CD4-positive, alpha-beta T cell (primary cell): ENCODE results near the gene MRPL32. TPM values are rescaled to one million over a fixed set of nuclear protein-coding genes. Genes with fewer than 3 reads are reported as not detected.

Experiments
- ATAC-seq: fragments of 200-7000 bp; cut with Tn5 transposase; one replicate; pipeline ENCODE4 v1.10.0; 2022; ENCODE audit warnings: mild to moderate bottlenecking; ENCODE audit not compliant: poor library complexity
- CTCF ChIA-PET: fragments of 350-600 bp; sonication (Branson Sonifier 250); formaldehyde crosslinking; loops from one replicate; lab custom pipeline; 2021; ENCODE audit warnings: antibody characterized with exemption, inconsistent platforms; lab: Charles Lee
- POLR2A ChIA-PET: fragments of 350-600 bp; sonication (Branson Sonifier 250); formaldehyde crosslinking; loops from one replicate; lab custom pipeline; 2021; ENCODE audit warnings: antibody characterized with exemption, inconsistent platforms; lab: Charles Lee
- DNase-seq, 14 experiments: peaks; one replicate each; pipeline ENCODE4 v3.0.0-alpha.2; 2013 to 2020; ENCODE audit warnings: mixed read lengths in 2 of 14
- H3K27ac ChIP-seq, 2 donors: one replicate each; pipeline versions ENCODE4 v1.5.1 to v1.7.0; 2013; ENCODE audit warnings: low read length in 2 of 2, low read depth in 1 of 2, mild to moderate bottlenecking in 1 of 2
- H3K27me3 ChIP-seq, 2 experiments: 1 replicate in 1 of 2; 2 replicates in 1 of 2; pipeline versions ENCODE4 v1.6.1 to v1.7.0; 2013; ENCODE audit warnings: low read length in 2 of 2, control low read depth in 1 of 2, mild to moderate bottlenecking in 1 of 2, moderate library complexity in 1 of 2; ENCODE audit not compliant: insufficient read depth in 2 of 2, control insufficient read depth in 1 of 2
- H3K36me3 ChIP-seq: one replicate; pipeline ENCODE4 v1.6.1; 2013; ENCODE audit warnings: low read length, control low read depth; ENCODE audit not compliant: insufficient read depth
- H3K4me1 ChIP-seq: one replicate; pipeline ENCODE4 v1.6.1; 2013; ENCODE audit warnings: low read length, control low read depth; ENCODE audit not compliant: insufficient read depth
- H3K4me3 ChIP-seq: one replicate; pipeline ENCODE4 v1.5.1; 2013; ENCODE audit warnings: mild to moderate bottlenecking, low read length, moderate library complexity
- H3K9me3 ChIP-seq, 2 experiments: 1 replicate in 1 of 2; 2 replicates in 1 of 2; pipeline versions ENCODE4 v1.6.1 to v1.7.0; 2013; ENCODE audit warnings: low read length in 2 of 2, mild to moderate bottlenecking in 2 of 2, control low read depth in 1 of 2, moderate library complexity in 1 of 2; ENCODE audit not compliant: control insufficient read depth in 1 of 2, insufficient read depth in 1 of 2
- H3K27ac Mint-ChIP-seq: one replicate; pipeline ENCODE4 v1.8.0; 2020; ENCODE audit warnings: mixed read lengths
- H3K27me3 Mint-ChIP-seq: one replicate; pipeline ENCODE4 v1.8.0; 2021; ENCODE audit warnings: mixed read lengths
- H3K36me3 Mint-ChIP-seq: one replicate; pipeline ENCODE4 v1.8.0; 2021; ENCODE audit warnings: low read depth, mixed read lengths
- H3K4me1 Mint-ChIP-seq: one replicate; pipeline ENCODE4 v1.8.0; 2021; ENCODE audit warnings: low read depth, mixed read lengths
- H3K4me3 Mint-ChIP-seq: one replicate; pipeline ENCODE4 v1.8.0; 2020; ENCODE audit warnings: mild to moderate bottlenecking, mixed read lengths
- H3K9me3 Mint-ChIP-seq: one replicate; pipeline ENCODE4 v1.8.0; 2020; ENCODE audit warnings: mixed read lengths
- intact Hi-C, 2 experiments: fragments of 100-400 bp; cut with DNase I in 1 of 2; cut with micrococcal nuclease in 1 of 2; formaldehyde crosslinking; loops; one replicate each; pipeline versions ENCODE4 v1.15.1 to v1.9.0; 2023 to 2025; cut with DNase I, micrococcal nuclease
- total RNA-seq, 174 experiments: library from RNA in 2 of 174; stranded (reverse) in 2 of 174; gene quantifications; one replicate each; pipeline ENCODE4 v1.2.3 and lab custom pipeline; 2021 to 2026
- TF ChIP-seq, protein P1 (sequence below): fragments of 200-600 bp; IDR thresholded peaks from one replicate; pipeline ENCODE4 v1.8.0; 2022; ENCODE audit warnings: antibody characterized with exemption, mild to moderate bottlenecking

MRPL32 gene
- total RNA-seq, 2 experiments from 2014 or later = 57.1 to 60.7 TPM

DNA sequence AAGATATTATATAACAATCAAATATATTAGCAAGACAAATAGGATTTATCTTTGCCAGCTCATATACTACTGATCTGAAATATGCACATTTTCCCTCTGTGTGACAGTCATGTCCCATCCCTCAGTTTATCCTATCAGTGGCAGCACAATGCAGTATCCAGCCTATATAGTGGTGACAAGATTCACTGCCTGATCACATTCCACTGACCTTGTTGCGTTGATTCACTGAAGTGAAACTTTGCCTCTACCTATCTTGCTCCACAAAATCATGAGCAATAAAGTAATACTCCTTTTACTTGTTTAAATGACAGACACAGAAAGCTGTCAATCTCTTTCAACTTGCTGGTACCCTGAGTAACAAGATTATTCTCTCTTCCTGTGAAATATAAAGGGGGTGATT, 6.5 kb upstream of the MRPL32 start:
- Histone ChIP-seq H3K9me3 (no peaks in the 10 kb centered on the region), H3K4me3 (no peak overlapping the region), H3K27me3 (no peaks in the 10 kb centered on the region), H3K27ac (no peak overlapping the region), H3K4me1 (peaks cover 11% of the 10 kb centered on the region), H3K36me3 (peaks cover 69% of the 10 kb centered on the region)
- DNase-seq (no peak), ATAC-seq (no peak)
- TF ChIP-seq, protein P1, sequence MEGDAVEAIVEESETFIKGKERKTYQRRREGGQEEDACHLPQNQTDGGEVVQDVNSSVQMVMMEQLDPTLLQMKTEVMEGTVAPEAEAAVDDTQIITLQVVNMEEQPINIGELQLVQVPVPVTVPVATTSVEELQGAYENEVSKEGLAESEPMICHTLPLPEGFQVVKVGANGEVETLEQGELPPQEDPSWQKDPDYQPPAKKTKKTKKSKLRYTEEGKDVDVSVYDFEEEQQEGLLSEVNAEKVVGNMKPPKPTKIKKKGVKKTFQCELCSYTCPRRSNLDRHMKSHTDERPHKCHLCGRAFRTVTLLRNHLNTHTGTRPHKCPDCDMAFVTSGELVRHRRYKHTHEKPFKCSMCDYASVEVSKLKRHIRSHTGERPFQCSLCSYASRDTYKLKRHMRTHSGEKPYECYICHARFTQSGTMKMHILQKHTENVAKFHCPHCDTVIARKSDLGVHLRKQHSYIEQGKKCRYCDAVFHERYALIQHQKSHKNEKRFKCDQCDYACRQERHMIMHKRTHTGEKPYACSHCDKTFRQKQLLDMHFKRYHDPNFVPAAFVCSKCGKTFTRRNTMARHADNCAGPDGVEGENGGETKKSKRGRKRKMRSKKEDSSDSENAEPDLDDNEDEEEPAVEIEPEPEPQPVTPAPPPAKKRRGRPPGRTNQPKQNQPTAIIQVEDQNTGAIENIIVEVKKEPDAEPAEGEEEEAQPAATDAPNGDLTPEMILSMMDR = no peak
- H3K4me3 Mint-ChIP-seq = no peak overlapping the region
- ChIA-PET POLR2A (no interaction called here), CTCF (no interaction called here)
- H3K36me3 Mint-ChIP-seq = peaks cover 80% of the 10 kb centered on the region
- peaks cover 39% of the 10 kb centered on the region for H3K4me1 Mint-ChIP-seq
- H3K27ac Mint-ChIP-seq = no peak overlapping the region
- no peaks in the 10 kb centered on the region for H3K27me3 Mint-ChIP-seq
- H3K9me3 Mint-ChIP-seq = no peaks in the 10 kb centered on the region
- intact Hi-C loops = no loop called here

DNA sequence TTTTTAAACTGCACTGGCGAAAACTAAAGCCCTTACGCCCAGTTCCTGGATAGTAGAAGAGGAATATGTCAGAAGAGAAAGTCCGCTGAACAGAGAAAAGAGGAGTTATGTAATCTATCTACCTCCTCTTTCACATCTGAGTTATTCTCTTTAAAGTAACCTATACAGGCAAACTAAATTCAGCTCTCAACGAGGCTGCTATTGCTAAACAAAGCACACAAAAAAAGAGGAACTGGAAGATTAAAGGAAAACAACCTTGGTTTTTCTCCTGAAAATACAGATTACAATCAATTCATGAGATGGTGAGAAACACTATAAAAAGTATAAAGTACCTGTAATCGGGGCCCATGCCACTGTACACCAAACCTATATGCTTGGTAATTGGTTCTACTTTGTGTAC, 6.0 kb upstream of the MRPL32 start:
- intact Hi-C loops = no loop called here
- no peaks in the 10 kb centered on the region for H3K27me3 ChIP-seq
- H3K9me3 ChIP-seq = no peaks in the 10 kb centered on the region
- H3K36me3 Mint-ChIP-seq = peaks cover 75% of the 10 kb centered on the region
- H3K9me3 Mint-ChIP-seq = no peaks in the 10 kb centered on the region
- H3K27ac Mint-ChIP-seq = no peak overlapping the region
- CTCF ChIA-PET = no interaction called here
- peaks cover 12% of the 10 kb centered on the region for H3K4me1 ChIP-seq
- DNase-seq (no peak), ATAC-seq (no peak)
- no peak overlapping the region for H3K27ac ChIP-seq
- TF ChIP-seq, protein P1 = no peak
- H3K4me1 Mint-ChIP-seq = peaks cover 45% of the 10 kb centered on the region
- no peaks in the 10 kb centered on the region for H3K27me3 Mint-ChIP-seq
- no peak overlapping the region for H3K4me3 Mint-ChIP-seq
- H3K36me3 ChIP-seq = peaks cover 63% of the 10 kb centered on the region
- H3K4me3 ChIP-seq = no peak overlapping the region
- POLR2A ChIA-PET = no interaction called here

DNA sequence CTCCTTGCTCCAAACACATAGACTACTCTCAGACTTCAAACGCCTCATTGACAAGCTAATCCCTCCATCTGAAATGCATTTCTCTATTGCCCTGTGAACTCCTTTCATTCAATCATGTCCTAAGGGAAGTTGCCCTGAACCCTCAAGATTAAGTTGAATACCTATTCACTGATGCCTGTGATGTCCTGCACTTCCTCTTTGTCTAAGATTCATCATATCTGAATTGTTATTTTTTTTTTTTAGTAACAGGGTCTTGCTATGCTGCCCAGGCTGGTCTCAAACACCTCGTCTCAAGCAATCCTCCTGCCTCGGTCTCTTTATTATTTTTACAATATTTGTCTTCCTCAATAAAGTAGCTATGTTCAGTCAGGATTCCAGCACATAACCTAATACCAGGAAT, 3.4 kb upstream of the MRPL32 start:
- Histone ChIP-seq H3K36me3 (peaks cover 38% of the 10 kb centered on the region), H3K9me3 (no peaks in the 10 kb centered on the region), H3K27ac (no peak overlapping the region), H3K27me3 (no peaks in the 10 kb centered on the region), H3K4me1 (peaks cover 24% of the 10 kb centered on the region), H3K4me3 (no peak overlapping the region)
- H3K27me3 Mint-ChIP-seq = no peaks in the 10 kb centered on the region
- peaks cover 70% of the 10 kb centered on the region for H3K36me3 Mint-ChIP-seq
- no peak for ATAC-seq
- TF ChIP-seq, protein P1 = no peak
- no peak for DNase-seq
- CTCF ChIA-PET = interaction anchor here (1.4 kb wide), 1 partner anchor 17 kb away, joined by 3 read pairs; the partner anchor contains the start of gene C7orf25
- no peaks in the 10 kb centered on the region for H3K9me3 Mint-ChIP-seq
- H3K4me1 Mint-ChIP-seq = peaks cover 67% of the 10 kb centered on the region
- no peak overlapping the region for H3K27ac Mint-ChIP-seq
- intact Hi-C loops = no loop called here
- POLR2A ChIA-PET = interaction anchor here (1.6 kb wide), 1 partner anchor 16 kb away, joined by 4 read pairs; no protein-coding TSS in a partner anchor
- no peak overlapping the region for H3K4me3 Mint-ChIP-seq
